Cerebellar cortex (tissue), 1 donor: ENCODE results near the gene TRRAP.

Source experiments
- DNase-seq: peaks from one replicate; pipeline ENCODE4 v3.0.0-alpha.2; 2015; ENCODE audit warnings: low spot score

Gene TRRAP

DNA sequence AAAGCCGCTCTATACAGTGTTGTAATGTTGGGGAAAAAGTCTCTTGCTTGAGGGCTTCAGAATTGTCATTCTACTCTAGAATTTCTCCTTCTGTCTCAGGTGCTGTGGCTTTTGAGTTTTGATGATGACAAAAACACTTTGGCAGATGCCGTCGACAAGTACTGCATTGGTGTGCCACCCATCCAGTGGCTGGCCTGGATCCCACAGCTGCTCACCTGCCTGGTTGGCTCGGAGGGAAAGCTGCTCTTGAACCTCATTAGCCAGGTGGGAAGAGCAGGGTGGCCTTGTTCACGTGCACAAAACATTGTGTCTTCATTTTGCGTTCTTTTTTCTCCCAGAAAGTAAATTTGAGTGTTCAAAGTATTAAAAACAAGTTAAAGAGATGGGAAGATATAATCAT lies 112.0 kb downstream of the TRRAP start:
- DNase-seq: no peak

DNA sequence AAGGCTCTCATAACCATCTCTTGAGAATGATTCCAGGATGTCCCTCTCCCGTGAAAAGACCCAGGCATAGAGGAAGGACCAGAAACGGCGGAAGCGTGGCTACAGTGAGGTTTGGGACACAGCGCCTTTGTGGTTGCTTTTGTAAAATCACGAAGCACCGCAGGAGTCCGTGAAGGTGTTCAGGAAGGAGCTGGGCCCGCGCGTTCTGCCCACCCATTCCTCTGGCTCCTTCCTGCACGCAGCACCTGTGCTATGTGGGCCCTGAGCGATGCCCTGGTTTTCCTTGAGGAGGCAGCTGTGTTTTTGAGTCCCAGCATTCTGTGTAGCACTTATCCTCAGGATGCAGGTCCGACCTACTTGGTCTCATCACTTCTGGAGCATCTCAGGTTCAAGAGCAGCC lies 112.8 kb downstream of the TRRAP start:
- DNase-seq: no peak

DNA sequence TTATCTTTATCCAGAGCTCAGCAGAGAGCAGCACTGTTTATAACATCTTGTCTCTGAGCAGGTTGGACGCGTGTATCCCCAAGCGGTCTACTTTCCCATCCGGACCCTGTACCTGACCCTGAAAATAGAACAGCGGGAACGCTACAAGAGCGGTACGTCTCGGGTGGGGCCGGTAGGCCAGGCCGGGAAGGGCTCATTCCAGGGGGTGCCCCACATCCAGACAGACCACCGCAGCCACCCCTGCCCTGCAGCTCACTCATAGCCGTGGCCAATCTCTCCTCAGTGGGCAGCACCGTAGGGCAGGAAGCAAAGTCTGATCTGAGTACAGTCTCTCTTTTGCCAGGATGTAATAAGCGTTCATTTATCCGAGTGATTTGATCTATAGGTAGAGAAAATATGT lies 113.7 kb downstream of the TRRAP start:
- no peak for DNase-seq

GRCh38 chr7:98993024-98993897 lies 114.9 kb downstream of the TRRAP start:
- DNase-seq: peak; percentile 95

DNA sequence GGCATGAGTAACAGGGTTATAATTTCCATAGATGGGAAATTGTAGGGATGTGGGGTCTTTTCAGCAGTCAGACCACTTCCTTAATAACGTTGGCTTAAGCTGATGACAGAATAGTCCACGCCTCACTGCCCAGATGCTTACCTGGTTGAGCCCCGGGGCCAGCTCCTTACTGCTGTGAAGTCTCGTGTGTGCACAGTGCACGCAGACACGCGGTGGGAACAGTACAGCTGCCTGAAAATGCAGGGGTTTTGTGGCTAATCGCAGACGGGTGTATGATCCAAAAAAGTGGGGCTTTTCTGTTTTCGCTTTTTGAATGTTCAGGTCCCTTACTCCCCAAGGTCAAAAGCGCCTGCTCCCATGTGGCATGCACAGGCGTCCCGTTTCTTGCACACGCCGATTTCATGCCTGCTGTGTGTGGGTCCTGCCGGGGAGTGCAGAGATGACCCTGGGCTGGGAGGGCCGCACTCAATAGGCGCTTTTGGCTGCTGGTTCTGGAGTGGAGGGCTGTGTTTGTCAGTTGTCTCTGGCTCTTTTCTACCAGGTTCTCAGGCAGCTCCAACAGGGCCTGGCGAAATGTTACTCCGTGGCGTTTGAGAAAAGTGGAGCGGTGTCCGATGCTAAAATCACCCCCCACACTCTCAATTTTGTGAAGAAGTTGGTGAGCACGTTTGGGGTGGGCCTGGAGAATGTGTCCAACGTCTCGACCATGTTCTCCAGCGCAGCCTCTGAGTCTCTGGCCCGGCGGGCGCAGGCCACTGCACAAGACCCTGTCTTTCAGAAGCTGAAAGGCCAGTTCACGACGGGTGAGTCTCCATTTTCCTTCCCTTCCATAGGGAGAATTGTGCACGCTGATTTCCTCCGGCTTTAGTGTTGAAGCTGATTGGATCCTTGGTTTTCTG lies 116.0 kb downstream of the TRRAP start:
- no peak for DNase-seq

DNA sequence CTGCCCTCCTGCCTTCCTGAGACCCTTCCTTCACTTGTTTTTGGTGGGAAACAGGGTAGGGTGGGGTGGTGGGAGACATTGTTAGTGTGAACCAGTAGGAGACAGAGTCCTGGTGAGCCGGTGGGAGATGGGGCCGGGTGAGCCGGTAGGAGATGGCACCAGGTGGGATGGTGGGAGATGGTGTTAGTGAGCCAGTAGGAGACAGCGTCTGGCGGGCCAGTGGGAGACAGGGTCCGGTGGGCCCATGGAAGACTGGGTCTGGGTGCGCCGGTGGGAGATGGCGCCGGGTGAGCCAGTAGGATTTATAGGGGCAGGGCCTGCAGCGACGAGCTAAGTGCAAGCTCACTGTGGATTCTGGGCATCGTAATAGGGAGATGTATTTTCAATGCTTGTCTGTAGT lies 116.8 kb downstream of the TRRAP start:
- DNase-seq: no peak

DNA sequence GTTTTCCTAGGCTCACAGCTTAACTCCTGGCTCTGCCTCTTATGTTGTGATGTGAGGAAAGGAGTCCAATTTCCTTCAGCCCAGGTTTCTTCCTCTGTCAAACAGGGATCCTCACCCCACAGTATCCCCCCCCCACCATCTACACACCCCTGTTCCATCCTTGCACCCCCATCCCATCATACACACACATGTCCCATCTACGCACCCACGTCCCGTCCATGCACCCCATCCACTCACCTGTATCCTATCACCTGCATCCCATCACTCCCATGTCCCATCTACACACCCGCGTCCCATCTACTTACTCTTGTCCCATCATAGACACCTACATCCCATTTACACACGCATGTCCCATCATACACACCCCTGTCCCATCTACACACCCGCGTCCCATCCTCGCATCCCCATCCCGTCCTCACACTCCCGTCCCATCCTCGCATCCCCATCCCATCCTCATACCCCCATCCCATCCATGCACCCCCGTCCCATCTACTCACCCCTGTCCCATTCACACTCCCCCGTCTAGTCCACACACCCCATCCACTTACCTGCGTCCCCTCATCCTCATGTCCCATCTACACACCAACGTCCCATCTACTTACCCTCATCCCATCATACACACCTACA lies 117.3 kb downstream of the TRRAP start:
- no peak for DNase-seq

DNA sequence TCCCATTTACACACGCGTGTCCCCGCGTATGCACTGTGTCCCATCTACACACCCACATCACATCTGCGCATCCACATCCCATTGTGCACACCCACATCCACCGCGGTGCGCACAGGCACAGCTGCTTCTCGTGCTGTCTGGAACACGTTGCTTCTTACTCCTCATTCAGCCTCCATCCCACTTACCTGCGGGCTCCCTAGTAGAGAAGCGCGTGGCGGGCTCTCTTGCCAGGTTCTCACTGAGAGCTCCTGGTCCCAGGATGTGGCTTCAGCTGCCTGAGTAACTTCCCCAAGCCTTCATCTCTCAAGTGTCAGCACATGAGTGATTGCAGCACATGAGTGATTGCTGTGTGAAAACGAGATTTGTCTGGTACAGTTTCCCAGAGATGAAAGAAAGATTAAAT lies 117.8 kb downstream of the TRRAP start:
- DNase-seq: no peak

DNA sequence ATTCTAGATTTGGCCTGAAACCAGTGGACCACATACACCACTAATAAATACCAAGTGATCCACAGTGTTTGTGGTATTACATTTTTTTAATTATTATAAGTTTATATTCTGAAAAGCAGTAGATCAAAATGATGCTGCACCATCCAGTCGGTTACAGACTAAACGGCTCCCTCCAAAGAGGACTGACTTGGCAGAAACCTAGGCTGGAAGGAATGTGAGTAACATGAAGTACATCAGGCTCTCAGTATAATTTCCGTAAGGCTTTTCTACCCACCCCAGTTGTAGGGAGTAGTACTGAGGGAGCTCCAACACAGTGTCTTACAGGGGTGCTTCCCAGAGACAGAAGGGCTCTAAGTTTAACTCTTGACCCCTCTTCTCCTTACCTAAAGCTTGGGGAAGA lies 119.5 kb downstream of the TRRAP start:
- no peak for DNase-seq

GRCh38 chr7:98998821-98999725 lies 120.7 kb downstream of the TRRAP start:
- DNase-seq: no peak

- DNase-seq: no peak
Measured at GRCh38 chr7:99000196-99000903, 122.0 kb downstream of the TRRAP start.

- no peak for DNase-seq
Measured at GRCh38 chr7:99000904-99001465, 122.7 kb downstream of the TRRAP start.

DNA sequence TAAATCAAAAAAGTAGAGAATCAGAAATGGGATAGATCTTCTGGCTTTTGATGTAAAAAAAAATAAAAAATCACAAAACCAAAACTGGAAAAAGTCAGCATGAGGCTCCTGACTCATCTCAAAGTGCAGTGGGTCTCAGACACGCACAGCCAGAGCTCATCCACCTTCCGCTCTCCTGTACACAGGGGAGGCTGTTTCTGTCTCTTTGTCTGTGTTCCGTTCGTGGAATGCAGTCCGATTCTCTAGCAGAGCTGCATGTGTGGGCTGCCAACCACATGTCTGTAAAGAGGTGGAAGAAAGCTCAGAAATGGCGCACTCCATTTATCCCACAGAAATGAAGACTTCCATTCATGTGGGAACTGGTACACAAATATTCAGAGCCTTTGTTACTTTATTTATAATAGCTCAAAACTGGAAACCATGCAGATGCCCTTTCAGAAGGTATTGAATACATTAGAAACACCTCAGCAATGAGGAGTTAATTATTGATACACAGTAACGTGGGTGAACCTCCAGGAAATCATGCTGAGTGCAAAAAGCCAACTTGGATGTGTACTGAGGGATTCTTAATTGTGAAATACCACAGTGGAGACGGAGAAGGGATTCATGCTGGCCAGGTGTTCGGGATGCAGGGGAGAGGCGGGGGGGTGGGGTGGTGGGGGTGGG lies 123.3 kb downstream of the TRRAP start:
- DNase-seq: no peak

DNA sequence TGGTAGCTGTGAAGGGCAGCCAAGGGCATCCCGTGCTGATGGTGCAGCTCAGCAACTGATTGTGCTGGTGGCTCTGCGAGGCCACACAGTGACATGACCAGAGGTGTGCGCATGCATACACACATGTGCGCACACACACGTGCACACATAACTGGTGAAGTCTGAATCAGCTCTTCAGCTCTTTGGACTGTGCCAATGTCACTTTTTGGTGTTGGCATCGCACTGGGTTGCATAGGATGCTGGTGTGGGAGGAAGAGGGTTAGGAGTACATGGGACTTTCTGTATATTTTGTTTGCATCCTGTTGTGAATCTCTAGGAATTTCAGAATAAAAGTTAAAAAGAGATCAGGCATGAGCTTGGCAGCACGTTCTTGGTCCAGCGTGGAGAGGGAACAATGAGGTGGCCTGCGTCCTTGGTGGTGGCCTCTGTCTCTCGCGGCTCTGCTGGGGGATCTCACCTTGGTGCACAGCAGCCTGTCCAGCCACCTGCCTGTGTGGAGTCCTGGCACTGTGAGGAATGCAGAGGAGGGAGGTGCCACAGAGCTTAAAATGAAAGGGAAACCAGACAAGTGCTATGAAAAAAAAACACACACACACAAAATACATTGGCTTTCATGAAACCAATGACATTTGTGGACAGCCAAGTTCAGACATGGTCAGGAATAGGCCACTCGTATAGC lies 124.0 kb downstream of the TRRAP start:
- no peak for DNase-seq

GRCh38 chr7:99002827-99003212 lies 124.5 kb downstream of the TRRAP start:
- DNase-seq: no peak

GRCh38 chr7:99003419-99003818 lies 125.1 kb downstream of the TRRAP start:
- DNase-seq: no peak

DNA sequence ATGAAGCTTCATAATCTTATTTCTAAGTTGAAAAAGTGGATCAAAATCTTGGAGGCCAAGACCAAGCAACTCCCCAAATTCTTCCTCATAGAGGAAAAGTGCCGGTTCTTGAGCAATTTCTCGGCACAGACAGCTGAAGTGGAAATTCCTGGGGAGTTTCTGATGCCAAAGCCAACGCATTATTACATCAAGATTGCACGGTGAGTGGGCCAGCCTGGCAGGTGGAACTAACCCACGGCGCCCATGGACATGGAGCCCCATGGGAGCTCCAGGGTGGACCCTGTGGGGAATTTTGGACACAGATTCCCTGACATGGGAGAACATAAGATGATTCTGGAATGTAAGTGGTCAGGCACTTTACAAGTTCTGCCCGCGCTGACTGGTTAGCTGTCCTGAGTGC lies 125.9 kb downstream of the TRRAP start:
- DNase-seq: no peak

DNA sequence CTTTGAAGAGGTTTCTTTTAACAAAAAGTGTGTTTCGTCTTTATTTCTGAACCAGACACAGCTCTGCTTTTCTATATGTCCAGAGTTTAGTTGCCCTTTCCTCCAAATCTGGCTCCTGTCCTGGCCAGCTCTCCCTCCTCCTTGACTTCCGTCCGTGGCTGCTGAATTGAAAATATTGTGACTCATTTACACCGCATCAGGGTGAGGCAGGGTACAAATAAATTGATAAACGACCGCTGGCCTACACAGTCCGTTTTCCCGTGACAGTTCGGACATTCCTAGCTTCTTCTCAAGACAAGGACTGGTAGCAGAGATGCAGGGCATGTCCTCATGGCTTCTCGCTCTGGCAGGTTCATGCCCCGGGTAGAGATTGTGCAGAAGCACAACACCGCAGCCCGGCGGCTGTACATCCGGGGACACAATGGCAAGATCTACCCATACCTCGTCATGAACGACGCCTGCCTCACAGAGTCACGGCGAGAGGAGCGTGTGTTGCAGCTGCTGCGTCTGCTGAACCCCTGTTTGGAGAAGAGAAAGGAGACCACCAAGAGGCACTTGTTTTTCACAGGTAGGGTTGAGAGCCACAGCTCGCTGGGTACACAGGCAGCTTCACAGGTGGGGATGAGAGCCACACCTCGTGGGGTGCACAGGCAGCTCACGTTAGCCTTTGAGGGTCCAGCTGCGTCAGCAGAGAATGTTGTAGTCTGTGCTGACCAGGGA lies 126.6 kb downstream of the TRRAP start:
- no peak for DNase-seq

DNA sequence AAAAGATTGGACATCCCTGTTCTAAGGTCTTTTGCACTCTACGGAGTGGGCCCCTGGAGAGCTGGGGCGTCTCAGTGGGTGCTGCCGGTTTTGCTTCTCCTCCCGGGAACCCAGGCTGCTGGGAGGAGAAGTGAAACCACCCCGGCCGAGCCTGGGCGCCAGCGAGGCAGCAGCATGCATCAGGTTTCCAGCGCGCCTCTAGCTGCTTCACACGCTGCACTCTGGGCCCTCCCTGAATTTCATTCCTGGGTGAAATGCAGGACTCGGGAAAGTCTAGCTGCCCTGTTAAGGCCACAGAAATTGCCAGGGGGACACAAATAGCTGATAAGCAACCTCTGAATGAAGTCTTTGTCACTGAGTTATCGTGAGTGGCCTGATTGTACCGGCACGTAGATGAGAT lies 127.4 kb downstream of the TRRAP start:
- DNase-seq: no peak
